Activated naive CD4-positive, alpha-beta T cell treated with anti-CD3 and anti-CD28 coated beads, Interleukin-2, amount 50 U/mL, for 24 hours (primary cell): ENCODE measurements around the gene PSORS1C1.
"Not testable (repeated sequence)": the region's sequence is repeated elsewhere in the genome, so short reads cannot be mapped to it uniquely, and the experiment has no call there.

Experiments
- H3K27ac Mint-ChIP-seq: one replicate; pipeline ENCODE4 v1.8.0; 2021; ENCODE audit warnings: mild to moderate bottlenecking, mixed read lengths
- H3K27me3 Mint-ChIP-seq: one replicate; pipeline ENCODE4 v1.8.0; 2021; ENCODE audit warnings: mixed read lengths
- H3K36me3 Mint-ChIP-seq: one replicate; pipeline ENCODE4 v1.8.0; 2021; ENCODE audit warnings: mixed read lengths
- H3K4me1 Mint-ChIP-seq: one replicate; pipeline ENCODE4 v1.8.0; 2021; ENCODE audit warnings: mixed read lengths
- H3K4me3 Mint-ChIP-seq: one replicate; pipeline ENCODE4 v1.8.0; 2021; ENCODE audit warnings: mild to moderate bottlenecking, mixed read lengths
- H3K9me3 Mint-ChIP-seq: one replicate; pipeline ENCODE4 v1.8.0; 2021; ENCODE audit warnings: mixed read lengths

Gene PSORS1C1

DNA sequence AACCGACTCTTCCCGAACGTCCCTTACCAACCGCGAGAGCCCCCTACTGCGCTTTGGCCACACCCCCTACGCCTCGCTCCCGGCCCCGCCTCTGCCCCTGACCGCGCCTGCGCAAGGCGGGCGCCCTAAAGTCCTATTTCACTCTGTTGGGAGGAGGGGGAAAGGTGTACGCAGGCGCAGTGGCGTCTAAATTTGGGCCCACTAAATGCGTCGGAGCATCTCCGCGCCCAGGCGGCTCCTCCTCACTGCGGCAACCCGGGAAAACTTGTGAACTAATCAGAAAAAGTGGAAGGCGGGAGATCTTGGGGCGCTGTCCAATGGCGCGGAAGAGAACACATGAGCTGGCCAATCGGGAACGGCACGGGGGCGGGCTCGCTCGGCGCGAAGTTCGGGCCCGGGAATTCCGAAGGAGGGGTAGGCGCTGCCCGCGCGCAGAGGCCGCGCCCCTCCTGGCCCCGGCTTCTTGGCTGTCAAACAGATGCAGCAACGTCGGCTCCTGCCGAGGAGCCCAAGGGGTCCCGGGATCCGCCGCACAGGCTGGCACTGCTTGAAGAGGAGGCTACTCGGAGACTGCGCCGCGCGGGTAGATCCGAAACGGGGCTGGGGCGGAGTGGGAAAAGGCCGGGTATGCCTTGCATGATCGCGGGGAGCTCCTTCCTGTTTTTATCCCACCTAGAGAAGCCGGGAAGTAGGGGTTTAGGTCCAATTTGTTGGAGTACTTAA lies 43.7 kb downstream of the PSORS1C1 start, which contains the start of gene TCF19:
TCF19 (plus strand) TSS at position 450 of the 723 bp plus-strand sequence. CDS start 881 bp downstream, outside the sequence.
- Mint-ChIP-seq H3K4me3 (peak within 1 kb of the TSS; percentile 88), H3K27me3 (no peaks in the 10 kb centered on the region), H3K36me3 (no peaks in the 10 kb centered on the region), H3K9me3 (no peaks in the 10 kb centered on the region), H3K4me1 (peaks cover 32% of the 10 kb centered on the region), H3K27ac (peak within 1 kb of the TSS; percentile 87)

DNA sequence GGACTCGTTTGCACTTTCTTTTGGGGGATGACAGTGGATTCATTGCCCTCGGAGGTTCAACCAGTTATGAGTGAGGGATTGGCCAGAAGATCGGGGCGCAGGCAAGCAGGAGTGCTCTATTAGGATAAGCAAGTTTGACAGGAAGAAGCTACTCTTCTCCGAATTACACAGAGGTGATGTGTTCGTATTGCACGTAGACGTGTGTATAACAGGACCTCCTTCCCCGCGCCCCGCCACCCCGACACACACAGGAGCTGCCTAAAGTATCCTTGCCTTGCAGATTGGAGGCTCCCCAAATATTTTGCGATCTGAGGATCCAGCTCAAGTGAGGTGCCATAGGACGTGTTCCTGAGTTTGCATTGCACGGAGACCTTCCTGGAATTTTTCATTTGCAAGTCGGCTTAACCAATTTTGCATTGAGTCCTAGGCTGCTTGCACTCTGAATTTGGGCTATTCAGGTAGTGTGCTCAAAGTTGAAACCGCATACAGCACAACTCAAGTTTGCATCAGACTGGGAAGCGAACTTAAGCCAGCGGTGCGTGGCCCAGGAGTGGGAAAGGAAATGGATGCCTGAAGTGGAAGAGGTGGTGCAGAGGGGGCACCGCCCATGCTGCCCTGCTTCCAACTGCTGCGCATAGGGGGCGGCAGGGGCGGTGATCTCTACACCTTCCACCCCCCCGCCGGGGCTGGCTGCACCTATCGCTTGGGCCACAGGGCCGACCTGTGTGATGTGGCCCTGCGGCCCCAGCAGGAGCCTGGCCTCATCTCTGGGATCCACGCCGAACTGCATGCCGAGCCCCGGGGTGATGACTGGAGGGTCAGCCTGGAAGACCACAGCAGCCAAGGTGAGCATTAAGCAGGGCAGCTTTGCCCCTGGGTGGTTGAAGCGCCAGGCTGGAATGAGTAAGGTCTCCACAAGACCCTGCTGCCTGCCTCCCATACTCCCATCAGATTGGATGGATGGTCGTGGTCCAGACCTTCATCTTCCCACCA lies 44.6 kb downstream of the PSORS1C1 start:
- Mint-ChIP-seq H3K4me1 (peaks cover 32% of the 10 kb centered on the region), H3K4me3 (peak overlapping the region; percentile 88), H3K36me3 (no peaks in the 10 kb centered on the region), H3K9me3 (no peaks in the 10 kb centered on the region), H3K27me3 (no peaks in the 10 kb centered on the region), H3K27ac (peak overlapping the region; percentile 60)

DNA sequence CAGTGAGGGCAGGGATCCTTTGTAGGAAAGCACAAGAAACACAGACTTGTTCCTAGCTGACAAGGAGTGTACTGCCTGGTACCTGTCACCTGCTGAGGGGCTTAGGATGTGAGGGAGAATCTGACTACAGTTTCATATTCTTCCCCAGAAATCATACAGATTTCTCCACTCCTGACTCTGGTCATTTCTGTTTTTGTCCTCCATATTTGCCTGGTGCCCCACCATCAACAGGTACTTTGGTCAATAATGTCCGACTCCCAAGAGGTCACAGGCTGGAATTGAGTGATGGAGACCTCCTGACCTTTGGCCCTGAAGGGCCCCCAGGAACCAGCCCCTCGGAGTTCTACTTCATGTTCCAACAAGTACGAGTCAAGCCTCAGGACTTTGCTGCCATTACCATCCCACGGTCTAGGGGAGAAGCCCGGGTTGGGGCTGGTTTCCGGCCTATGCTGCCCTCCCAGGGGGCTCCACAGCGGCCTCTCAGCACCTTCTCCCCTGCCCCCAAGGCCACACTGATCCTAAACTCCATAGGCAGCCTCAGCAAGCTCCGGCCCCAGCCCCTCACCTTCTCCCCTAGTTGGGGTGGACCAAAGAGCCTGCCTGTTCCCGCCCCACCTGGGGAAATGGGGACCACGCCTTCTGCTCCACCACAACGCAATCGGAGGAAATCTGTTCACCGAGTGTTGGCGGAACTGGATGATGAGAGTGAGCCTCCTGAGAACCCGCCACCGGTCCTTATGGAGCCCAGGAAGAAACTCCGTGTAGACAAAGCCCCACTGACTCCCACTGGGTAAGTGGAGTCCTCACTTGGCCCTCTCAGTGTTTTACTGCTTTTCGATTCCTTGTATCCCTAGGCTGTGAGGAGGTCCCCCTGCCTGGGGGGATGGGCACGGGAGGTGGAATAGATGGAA lies 46.9 kb downstream of the PSORS1C1 start:
- Mint-ChIP-seq H3K27ac (no peak overlapping the region), H3K9me3 (no peaks in the 10 kb centered on the region), H3K4me3 (no peak overlapping the region), H3K4me1 (peaks cover 29% of the 10 kb centered on the region), H3K27me3 (no peaks in the 10 kb centered on the region), H3K36me3 (no peaks in the 10 kb centered on the region)

DNA sequence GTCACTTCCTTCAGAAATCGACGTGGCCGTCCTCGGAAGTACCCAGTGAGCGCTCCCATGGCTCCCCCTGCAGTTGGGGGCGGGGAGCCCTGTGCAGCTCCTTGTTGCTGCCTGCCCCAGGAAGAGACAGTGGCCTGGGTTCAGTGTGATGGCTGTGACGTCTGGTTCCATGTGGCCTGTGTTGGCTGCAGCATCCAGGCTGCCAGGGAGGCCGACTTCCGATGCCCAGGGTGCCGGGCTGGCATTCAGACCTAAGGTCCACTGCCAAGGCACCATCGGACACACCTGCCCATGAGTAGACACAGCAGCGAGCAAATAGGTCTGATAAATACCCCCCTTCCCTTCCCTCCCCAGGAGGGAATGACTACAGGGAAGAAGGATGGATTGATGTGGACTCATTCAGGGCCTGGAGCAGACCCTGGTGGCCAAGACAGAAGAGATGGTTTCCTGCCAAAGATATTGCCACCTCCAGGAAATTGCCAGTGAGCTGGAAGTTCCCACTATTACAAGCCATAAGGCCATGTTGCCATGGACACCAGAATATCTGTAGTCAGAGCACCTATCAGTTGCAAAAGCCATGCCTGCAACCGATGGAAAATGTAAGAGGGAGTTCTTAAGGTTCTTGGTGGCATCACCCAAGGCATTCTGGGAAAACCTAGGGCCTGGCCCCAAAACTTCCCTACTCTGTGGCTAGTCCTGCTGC lies 48.0 kb downstream of the PSORS1C1 start:
- no peak overlapping the region for H3K4me3 Mint-ChIP-seq
- no peak overlapping the region for H3K27ac Mint-ChIP-seq
- H3K4me1 Mint-ChIP-seq: peaks cover 20% of the 10 kb centered on the region
- no peaks in the 10 kb centered on the region for H3K27me3 Mint-ChIP-seq
- no peaks in the 10 kb centered on the region for H3K9me3 Mint-ChIP-seq
- H3K36me3 Mint-ChIP-seq: no peaks in the 10 kb centered on the region

DNA sequence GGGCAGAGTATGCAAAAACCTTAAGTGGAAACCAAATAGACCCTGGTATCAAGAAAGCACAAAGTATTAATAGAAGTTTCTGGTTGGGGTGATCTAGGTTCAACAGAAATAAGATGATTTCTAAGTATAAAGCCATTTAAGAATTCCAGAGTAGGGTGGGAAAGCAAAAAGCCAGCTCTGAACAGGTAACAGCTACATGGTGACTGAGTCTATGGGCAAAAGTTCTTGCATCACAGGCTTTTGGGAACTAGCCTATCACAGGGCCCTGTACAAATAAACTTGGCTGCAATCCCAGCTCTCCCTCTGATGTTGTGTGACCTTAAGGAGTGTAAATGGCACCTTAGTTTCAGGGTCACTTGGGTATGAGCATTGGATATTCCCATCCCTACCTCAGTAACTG lies 49.3 kb downstream of the PSORS1C1 start:
- H3K4me1 Mint-ChIP-seq: peaks cover 8% of the 10 kb centered on the region
- no peaks in the 10 kb centered on the region for H3K36me3 Mint-ChIP-seq
- no peaks in the 10 kb centered on the region for H3K9me3 Mint-ChIP-seq
- H3K27me3 Mint-ChIP-seq: no peaks in the 10 kb centered on the region
- no peak overlapping the region for H3K4me3 Mint-ChIP-seq
- H3K27ac Mint-ChIP-seq: no peak overlapping the region

DNA sequence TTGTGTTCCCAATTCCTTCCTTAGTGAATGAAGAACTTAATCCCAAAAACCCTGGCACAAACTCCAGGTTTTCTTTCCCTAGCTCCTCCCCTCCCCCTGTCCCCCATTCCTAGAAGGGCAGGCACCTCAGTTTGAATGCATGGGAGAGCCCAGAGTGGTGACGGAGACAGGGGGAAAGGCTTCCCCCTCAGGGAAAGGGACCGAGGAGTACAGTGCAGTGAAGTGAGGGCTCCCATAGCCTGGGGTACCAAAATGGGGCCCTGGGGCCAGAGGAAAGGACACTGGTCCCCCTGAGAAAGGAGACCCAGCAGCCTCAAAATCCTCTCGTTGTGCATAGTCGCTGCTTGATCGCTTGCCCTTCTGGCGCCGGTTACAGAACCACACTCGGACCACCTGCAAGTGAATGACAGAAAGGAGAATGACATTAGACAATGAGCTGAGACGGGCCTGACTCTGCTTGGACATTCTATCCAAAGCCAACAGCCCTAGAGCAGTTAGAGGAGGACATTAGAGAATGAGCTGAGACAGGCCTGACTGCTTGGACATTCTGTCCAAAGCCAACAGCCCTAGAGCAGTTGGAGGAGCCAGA lies 50.0 kb downstream of the PSORS1C1 start:
- H3K27ac Mint-ChIP-seq, H3K36me3 Mint-ChIP-seq: not testable (repeated sequence)

DNA sequence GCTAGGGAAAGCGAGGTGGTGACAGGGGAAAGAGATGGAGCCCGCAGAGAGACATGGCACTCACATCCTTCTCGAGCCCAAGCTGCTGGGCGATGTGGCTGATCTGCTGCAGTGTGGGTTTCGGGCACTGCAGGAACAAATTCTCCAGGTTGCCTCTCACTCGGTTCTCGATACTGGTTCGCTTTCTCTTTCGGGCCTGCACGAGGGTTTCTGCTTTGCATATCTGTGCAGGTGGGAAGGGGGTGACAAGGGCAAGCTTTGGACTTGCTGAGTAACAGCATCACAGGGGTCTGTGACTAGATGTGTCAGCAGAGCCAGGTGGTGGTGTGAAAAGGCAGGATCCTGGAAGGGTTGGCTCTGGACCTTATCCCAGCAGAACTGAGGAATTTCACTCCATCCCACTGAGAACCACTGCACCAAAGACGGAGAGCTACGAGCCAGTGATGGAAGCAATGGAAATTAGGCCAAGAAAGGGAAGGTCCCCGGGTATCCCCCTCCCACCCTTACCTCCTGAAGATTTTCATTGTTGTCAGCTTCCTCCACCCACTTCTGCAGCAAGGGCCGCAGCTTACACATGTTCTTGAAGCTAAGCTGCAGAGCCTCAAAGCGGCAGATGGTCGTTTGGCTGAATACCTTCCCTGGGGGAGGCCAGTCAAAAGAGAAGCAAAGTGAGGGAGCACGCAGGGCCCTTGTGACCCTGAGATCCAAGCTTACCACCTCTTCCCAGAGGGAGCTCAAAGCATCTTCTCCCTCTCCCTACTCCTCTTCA lies 50.6 kb downstream of the PSORS1C1 start:
- H3K4me1 Mint-ChIP-seq, H3K27me3 Mint-ChIP-seq, H3K36me3 Mint-ChIP-seq, H3K27ac Mint-ChIP-seq, H3K4me3 Mint-ChIP-seq, H3K9me3 Mint-ChIP-seq: not testable (repeated sequence)

More for the DNA sequence above, 50.0 kb downstream of the PSORS1C1 start:
- H3K9me3 Mint-ChIP-seq, H3K27me3 Mint-ChIP-seq, H3K4me3 Mint-ChIP-seq, H3K4me1 Mint-ChIP-seq: not testable (repeated sequence)

DNA sequence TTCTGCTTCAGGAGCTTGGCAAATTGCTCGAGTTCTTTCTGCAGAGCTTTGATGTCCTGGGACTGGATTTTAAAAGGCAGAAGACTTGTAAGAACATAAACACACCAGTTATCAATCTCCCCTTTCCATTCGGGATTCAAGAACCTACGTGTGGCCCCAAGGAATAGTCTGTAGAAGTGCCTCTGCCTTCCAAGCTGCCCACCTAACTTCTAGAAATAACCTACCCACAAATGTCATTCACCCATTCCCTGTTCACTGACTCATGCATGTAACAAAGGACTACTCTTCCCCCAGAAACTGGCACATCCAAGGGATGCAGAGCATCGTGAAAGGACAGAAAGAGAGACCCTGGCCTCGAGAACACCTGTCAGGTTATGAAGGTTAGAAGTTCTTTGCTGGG lies 51.4 kb downstream of the PSORS1C1 start:
- no peaks in the 10 kb centered on the region for H3K4me1 Mint-ChIP-seq
- H3K27ac Mint-ChIP-seq: no peak overlapping the region

DNA sequence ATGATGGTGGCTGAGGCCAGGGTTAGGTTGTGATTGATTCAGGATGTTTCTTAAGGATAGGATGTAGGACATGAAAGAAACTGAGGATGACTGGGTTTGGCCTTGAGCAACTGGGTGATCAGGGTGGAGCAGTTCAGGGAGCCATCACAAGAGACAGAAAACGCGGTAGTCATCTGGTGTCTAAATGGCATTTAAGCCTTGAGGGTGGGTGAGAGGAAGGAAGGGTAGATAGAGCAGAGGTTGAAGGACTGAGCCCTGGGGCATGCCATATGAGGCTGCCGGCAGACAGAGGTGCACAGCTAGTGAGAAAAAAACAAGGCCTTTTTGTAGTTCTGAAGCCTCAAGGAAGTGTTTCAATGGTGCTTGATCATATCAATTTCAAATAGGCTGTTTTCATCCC lies 54.0 kb downstream of the PSORS1C1 start:
- no peak overlapping the region for H3K27ac Mint-ChIP-seq
- H3K36me3 Mint-ChIP-seq: no peaks in the 10 kb centered on the region
- H3K27me3 Mint-ChIP-seq: no peaks in the 10 kb centered on the region
- H3K4me3 Mint-ChIP-seq: no peak overlapping the region
- H3K4me1 Mint-ChIP-seq: no peaks in the 10 kb centered on the region
- no peaks in the 10 kb centered on the region for H3K9me3 Mint-ChIP-seq

More for the DNA sequence above, 51.4 kb downstream of the PSORS1C1 start:
- no peak overlapping the region for H3K4me3 Mint-ChIP-seq
- H3K27me3 Mint-ChIP-seq: no peaks in the 10 kb centered on the region
- H3K36me3 Mint-ChIP-seq: no peaks in the 10 kb centered on the region
- no peaks in the 10 kb centered on the region for H3K9me3 Mint-ChIP-seq

DNA sequence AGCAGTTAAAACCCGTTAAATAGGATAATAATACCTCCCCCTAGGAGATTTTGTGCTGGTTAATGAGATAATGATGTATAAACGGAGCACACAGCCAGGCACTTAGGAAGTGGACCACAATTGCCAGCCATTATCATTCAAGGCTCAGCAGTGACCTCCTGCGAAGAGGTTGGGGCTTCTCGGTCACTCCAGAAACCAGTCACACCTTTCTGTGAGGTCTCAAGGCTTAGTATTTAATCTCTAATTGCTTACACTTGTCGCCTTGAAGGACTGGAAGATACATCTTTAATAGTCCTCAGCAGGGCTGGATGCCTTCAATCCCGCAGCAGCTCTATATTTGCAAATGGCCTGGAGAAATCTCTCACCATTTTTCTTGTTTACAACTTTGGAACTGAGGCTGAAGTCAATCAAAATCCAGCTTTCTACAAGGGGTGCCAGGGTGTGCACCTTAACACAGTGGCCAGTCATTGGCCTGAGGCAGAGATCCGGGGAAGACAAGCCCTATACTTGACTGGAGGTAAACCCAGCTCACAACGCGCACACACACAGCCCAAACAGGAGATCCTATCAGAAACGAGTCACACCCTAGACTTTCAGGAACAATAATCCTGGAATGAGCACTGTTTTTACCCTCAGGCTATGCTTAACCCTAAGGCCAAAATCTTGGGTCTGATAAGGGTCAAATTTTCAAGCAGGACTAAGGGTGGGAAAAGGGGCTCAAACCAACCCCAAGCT lies 54.7 kb downstream of the PSORS1C1 start:
- Mint-ChIP-seq H3K36me3 (no peaks in the 10 kb centered on the region), H3K4me1 (no peaks in the 10 kb centered on the region), H3K27me3 (no peaks in the 10 kb centered on the region), H3K4me3 (no peak overlapping the region), H3K27ac (no peak overlapping the region), H3K9me3 (no peaks in the 10 kb centered on the region)

DNA sequence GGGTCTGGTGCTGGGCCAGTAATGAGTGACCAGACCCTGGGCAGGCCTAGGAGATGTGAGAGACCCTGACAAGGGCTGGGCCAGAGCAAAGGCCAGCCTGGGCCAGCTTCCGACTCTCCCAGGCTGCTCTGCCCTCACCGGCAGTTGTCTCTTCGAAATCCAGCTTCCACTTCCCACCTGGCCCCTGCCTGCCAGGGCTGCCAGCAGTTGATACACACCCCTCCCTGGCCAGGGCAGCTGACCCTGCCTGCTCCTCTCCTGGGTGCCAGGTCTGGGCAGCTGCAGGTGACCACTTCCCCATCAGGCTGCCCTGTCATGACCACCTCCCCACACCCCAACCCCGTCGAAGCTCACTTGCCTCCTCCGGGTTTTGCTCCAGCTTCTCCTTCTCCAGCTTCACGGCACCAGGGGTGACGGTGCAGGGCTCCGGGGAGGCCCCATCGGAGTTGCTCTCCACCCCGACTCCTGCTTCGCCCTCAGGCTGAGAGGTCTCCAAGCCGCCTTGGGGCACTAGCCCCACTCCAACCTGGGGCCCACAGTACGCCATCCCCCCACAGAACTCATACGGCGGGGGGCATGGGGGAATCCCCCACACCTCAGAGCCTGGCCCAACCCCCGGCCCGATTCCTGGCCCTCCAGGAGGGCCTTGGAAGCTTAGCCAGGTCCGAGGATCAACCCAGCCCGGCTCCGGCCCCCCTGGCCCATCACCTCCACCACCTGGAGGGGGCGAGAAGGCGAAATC lies 55.4 kb downstream of the PSORS1C1 start:
- not testable (repeated sequence) for H3K4me1 Mint-ChIP-seq, H3K4me3 Mint-ChIP-seq, H3K36me3 Mint-ChIP-seq, H3K9me3 Mint-ChIP-seq, H3K27ac Mint-ChIP-seq, H3K27me3 Mint-ChIP-seq

DNA sequence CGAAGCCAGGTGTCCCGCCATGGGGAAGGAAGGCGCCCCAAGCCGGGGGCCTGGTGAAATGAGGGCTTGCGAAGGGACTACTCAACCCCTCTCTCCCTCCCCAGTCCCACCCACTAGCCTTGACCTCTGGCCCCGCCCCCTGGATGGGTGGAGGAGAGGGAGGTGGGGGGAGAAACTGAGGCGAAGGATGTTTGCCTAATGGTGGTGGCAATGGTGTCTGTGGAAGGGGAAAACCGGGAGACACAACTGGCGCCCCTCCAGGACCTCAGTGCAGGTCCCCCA lies 55.9 kb downstream of the PSORS1C1 start, which contains the start of gene POU5F1:
POU5F1 (minus strand) TSS at position 83 of the 282 bp plus-strand sequence; CDS start at position 21, 62 bp downstream.
- no peak within 1 kb of the TSS for H3K4me3 Mint-ChIP-seq
- no peak within 1 kb of the TSS for H3K27ac Mint-ChIP-seq
- no peaks in the 10 kb centered on the region for H3K27me3 Mint-ChIP-seq
- H3K4me1 Mint-ChIP-seq: no peaks in the 10 kb centered on the region
- no peaks in the 10 kb centered on the region for H3K9me3 Mint-ChIP-seq
- no peaks in the 10 kb centered on the region for H3K36me3 Mint-ChIP-seq
